ENCODE results near the gene KANK2. TPM values are rescaled to one million over a fixed set of nuclear protein-coding genes. Genes with fewer than 3 reads are reported as not detected.

KANK2 gene
- polyA plus RNA-seq, 1 of the 3 experiments (the other 2 are of a cell fraction) = 92.4 TPM

DNA sequence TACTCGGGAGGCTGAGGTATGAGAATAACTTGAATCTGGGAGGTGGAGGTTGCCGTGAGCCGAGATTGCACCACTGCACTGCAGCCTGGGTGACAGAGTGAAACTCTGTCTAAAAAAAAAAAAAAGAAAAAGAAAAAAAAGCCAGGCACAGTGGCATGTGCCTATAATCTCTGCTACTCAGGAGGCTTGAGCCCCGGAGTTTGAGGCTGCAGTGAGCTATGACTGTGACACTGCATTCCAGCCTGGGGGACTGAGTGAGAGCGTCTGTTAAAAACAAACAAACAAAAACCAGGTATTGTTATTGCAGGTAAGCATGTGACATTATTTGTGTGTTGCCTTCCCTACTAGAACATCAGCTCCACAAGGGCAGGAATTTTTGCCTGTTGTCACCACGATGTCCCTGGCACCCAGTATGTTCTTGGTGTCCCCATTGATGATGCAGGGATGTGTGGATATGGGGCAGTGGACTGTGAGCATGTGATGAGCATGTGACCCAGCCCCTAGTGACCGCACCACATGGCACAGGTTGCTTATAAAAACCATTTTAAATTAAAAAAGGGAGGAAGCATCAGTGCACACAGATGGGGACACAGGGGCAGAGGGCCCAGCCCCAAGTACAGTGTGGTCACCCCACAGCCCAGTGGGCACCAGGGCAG is 1.6 kb upstream of the KANK2 start:
- H3K9me2 ChIP-seq = no peaks in the 10 kb centered on the region
- WGBS (ENCODE audit: low lambda C conversion rate) = 88% methylated on average over 7 of the region's 7 CpGs
- no peak overlapping the region for H2AFZ ChIP-seq (ENCODE audit: low read depth)
- H3K27ac ChIP-seq (ENCODE audit: low read depth in 2 of 2, low read length in 1 of 2) = no peak overlapping the region
- ChIA-PET CTCF (interaction anchor here (1.4 to 2.2 kb wide), 4 partner anchors 61 to 257 kb away, joined by 3 to 18 read pairs (median 6); no protein-coding TSS in a partner anchor), POLR2A (interaction anchor here (0.6 kb wide), 1 partner anchor 76 kb away, joined by 3 read pairs; no protein-coding TSS in a partner anchor)
- H3K4me2 ChIP-seq = no peak overlapping the region
- peaks cover 12 to 18% of the 10 kb centered on the region in 2 experiments; a peak in 3 of 4 replicates for H3K4me1 ChIP-seq (ENCODE audit: control insufficient read depth in 1 of 2, insufficient read depth in 2 of 2, low read depth in 1 of 2, low read length in 1 of 2)
- peaks cover 8 to 9% of the 10 kb centered on the region in 2 experiments for H3K36me3 ChIP-seq (replicated peaks in 1 of 2; ENCODE audit: control insufficient read depth in 1 of 2, insufficient read depth in 2 of 2, low read length in 1 of 2)
- peaks cover 15% of the 10 kb centered on the region; the same call in 1 of the 2 replicates for H4K20me1 ChIP-seq (ENCODE audit: insufficient read depth)
- TF ChIP-seq, protein P1, sequence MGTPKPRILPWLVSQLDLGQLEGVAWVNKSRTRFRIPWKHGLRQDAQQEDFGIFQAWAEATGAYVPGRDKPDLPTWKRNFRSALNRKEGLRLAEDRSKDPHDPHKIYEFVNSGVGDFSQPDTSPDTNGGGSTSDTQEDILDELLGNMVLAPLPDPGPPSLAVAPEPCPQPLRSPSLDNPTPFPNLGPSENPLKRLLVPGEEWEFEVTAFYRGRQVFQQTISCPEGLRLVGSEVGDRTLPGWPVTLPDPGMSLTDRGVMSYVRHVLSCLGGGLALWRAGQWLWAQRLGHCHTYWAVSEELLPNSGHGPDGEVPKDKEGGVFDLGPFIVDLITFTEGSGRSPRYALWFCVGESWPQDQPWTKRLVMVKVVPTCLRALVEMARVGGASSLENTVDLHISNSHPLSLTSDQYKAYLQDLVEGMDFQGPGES (IDR thresholded peaks at IDR 0.05; ENCODE audit: low read depth, low read length) = no peak
- TF ChIP-seq EZH2phosphoT487 (IDR thresholded peaks at IDR 0.05; ENCODE audit: borderline replicate concordance, low read depth) = no peak
- no peak for TF ChIP-seq CHD2 (IDR thresholded peaks at IDR 0.05; ENCODE audit: low read length, partially characterized antibody)
- TF ChIP-seq, protein P2, sequence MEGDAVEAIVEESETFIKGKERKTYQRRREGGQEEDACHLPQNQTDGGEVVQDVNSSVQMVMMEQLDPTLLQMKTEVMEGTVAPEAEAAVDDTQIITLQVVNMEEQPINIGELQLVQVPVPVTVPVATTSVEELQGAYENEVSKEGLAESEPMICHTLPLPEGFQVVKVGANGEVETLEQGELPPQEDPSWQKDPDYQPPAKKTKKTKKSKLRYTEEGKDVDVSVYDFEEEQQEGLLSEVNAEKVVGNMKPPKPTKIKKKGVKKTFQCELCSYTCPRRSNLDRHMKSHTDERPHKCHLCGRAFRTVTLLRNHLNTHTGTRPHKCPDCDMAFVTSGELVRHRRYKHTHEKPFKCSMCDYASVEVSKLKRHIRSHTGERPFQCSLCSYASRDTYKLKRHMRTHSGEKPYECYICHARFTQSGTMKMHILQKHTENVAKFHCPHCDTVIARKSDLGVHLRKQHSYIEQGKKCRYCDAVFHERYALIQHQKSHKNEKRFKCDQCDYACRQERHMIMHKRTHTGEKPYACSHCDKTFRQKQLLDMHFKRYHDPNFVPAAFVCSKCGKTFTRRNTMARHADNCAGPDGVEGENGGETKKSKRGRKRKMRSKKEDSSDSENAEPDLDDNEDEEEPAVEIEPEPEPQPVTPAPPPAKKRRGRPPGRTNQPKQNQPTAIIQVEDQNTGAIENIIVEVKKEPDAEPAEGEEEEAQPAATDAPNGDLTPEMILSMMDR (IDR thresholded peaks at IDR 0.05) = no peak
- TF ChIP-seq TCF12 (IDR thresholded peaks at IDR 0.05) = no peak
- no peak for TF ChIP-seq POLR2AphosphoS5 (IDR thresholded peaks at IDR 0.05; ENCODE audit: low read depth, low read length)
- TF ChIP-seq EP300 (IDR thresholded peaks at IDR 0.05; ENCODE audit: borderline replicate concordance in 1 of 2, low read depth in 1 of 2, low read length in 1 of 2) = no peak
- no peak for TF ChIP-seq SIN3A (IDR thresholded peaks at IDR 0.05; ENCODE audit: borderline replicate concordance, low read depth, low read length)
- no peak for TF ChIP-seq TAF1 (IDR thresholded peaks at IDR 0.05; ENCODE audit: borderline replicate concordance, low read depth, low read length)
- no peak for TF ChIP-seq ELF1 (IDR thresholded peaks at IDR 0.05)
- no peak for TF ChIP-seq MEF2A (IDR thresholded peaks at IDR 0.05; ENCODE audit: borderline replicate concordance, low read depth)
- TF ChIP-seq, protein P3, sequence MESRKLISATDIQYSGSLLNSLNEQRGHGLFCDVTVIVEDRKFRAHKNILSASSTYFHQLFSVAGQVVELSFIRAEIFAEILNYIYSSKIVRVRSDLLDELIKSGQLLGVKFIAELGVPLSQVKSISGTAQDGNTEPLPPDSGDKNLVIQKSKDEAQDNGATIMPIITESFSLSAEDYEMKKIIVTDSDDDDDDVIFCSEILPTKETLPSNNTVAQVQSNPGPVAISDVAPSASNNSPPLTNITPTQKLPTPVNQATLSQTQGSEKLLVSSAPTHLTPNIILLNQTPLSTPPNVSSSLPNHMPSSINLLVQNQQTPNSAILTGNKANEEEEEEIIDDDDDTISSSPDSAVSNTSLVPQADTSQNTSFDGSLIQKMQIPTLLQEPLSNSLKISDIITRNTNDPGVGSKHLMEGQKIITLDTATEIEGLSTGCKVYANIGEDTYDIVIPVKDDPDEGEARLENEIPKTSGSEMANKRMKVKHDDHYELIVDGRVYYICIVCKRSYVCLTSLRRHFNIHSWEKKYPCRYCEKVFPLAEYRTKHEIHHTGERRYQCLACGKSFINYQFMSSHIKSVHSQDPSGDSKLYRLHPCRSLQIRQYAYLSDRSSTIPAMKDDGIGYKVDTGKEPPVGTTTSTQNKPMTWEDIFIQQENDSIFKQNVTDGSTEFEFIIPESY (IDR thresholded peaks at IDR 0.05; ENCODE audit: borderline replicate concordance, low read depth) = no peak
- TF ChIP-seq NRF1 (IDR thresholded peaks at IDR 0.05; ENCODE audit: low read depth, low read length) = no peak
- TF ChIP-seq, protein P4, sequence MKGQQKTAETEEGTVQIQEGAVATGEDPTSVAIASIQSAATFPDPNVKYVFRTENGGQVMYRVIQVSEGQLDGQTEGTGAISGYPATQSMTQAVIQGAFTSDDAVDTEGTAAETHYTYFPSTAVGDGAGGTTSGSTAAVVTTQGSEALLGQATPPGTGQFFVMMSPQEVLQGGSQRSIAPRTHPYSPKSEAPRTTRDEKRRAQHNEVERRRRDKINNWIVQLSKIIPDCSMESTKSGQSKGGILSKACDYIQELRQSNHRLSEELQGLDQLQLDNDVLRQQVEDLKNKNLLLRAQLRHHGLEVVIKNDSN (IDR thresholded peaks at IDR 0.05; ENCODE audit: borderline replicate concordance, low read depth) = no peak
- TF ChIP-seq NFIC (IDR thresholded peaks at IDR 0.05; ENCODE audit: borderline replicate concordance) = no peak
- no peak for TF ChIP-seq YY1 (IDR thresholded peaks at IDR 0.05; ENCODE audit: low read depth)
- TF ChIP-seq RAD21 (IDR thresholded peaks at IDR 0.05; ENCODE audit: low read length) = no peak
- TF ChIP-seq, protein P5, sequence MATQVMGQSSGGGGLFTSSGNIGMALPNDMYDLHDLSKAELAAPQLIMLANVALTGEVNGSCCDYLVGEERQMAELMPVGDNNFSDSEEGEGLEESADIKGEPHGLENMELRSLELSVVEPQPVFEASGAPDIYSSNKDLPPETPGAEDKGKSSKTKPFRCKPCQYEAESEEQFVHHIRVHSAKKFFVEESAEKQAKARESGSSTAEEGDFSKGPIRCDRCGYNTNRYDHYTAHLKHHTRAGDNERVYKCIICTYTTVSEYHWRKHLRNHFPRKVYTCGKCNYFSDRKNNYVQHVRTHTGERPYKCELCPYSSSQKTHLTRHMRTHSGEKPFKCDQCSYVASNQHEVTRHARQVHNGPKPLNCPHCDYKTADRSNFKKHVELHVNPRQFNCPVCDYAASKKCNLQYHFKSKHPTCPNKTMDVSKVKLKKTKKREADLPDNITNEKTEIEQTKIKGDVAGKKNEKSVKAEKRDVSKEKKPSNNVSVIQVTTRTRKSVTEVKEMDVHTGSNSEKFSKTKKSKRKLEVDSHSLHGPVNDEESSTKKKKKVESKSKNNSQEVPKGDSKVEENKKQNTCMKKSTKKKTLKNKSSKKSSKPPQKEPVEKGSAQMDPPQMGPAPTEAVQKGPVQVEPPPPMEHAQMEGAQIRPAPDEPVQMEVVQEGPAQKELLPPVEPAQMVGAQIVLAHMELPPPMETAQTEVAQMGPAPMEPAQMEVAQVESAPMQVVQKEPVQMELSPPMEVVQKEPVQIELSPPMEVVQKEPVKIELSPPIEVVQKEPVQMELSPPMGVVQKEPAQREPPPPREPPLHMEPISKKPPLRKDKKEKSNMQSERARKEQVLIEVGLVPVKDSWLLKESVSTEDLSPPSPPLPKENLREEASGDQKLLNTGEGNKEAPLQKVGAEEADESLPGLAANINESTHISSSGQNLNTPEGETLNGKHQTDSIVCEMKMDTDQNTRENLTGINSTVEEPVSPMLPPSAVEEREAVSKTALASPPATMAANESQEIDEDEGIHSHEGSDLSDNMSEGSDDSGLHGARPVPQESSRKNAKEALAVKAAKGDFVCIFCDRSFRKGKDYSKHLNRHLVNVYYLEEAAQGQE (IDR thresholded peaks at IDR 0.05; ENCODE audit: low read depth, low read length) = no peak
- peaks cover 35% of the 10 kb centered on the region for H3K79me2 ChIP-seq (ENCODE audit: insufficient read depth)
- peaks cover 6% of the 10 kb centered on the region for H3F3A ChIP-seq (replicated peaks; ENCODE audit: insufficient read depth)
- DNase-seq = no peak
- no peak overlapping the region for H3K4me3 ChIP-seq (ENCODE audit: low read depth in 2 of 2, low read length in 1 of 2)
- H3K27me3 ChIP-seq (ENCODE audit: insufficient read depth) = no peaks in the 10 kb centered on the region
- no peaks in the 10 kb centered on the region for H3K9me3 ChIP-seq
- H3K9ac ChIP-seq = no peak overlapping the region

Measured in SK-N-SH (cell line).